K562 (cell line): ENCODE results near the gene RORB.

ENCODE experiments used
- ATF3 ChIP-seq, 2 experiments: fragments of 450-650 bp in 1 of 2; sonication (generic) in 1 of 2; formaldehyde crosslinking in 1 of 2; IDR thresholded peaks in 1 of 2; conservative IDR thresholded peaks in 1 of 2; 2 replicates each; pipeline versions ENCODE4 v1.6.1 to v1.8.1; 2016 to 2023; ENCODE audit warnings: mild to moderate bottlenecking in 2 of 2, moderate library complexity in 2 of 2, inconsistent platforms in 1 of 2, missing genetic modification reagents in 1 of 2
- CBX1 ChIP-seq: sonication (generic); IDR thresholded peaks from 2 replicates; pipeline ENCODE4 v1.6.1; 2016; ENCODE audit warnings: antibody characterized with exemption, low read depth, mild to moderate bottlenecking
- CTBP1 ChIP-seq: fragments of 450-650 bp; IDR thresholded peaks from 2 replicates; pipeline ENCODE4 v1.6.1; 2016; ENCODE audit warnings: borderline replicate concordance
- CTCF ChIP-seq, 3 experiments: IDR thresholded peaks in 2 of 3; conservative IDR thresholded peaks in 1 of 3; 2 replicates each; pipeline ENCODE4 v1.5.1; 2011 to 2012; ENCODE audit warnings: low read length in 3 of 3, mild to moderate bottlenecking in 3 of 3, control low read depth in 2 of 3, improper control_type of control experiment in 1 of 3, inconsistent platforms in 1 of 3, low read depth in 1 of 3, mixed read lengths in 1 of 3, moderate library complexity in 1 of 3; ENCODE audit not compliant: insufficient read depth in 2 of 3
- CTCFL ChIP-seq: IDR thresholded peaks from 2 replicates; pipeline ENCODE4 v1.6.1; 2011; ENCODE audit warnings: borderline replicate concordance, low read depth, mild to moderate bottlenecking, moderate library complexity, low read length; ENCODE audit not compliant: insufficient read depth, poor library complexity, severe bottlenecking
- LCOR ChIP-seq: sonication (generic); formaldehyde crosslinking; IDR thresholded peaks from 2 replicates; pipeline ENCODE4 v1.8.0; 2022; ENCODE audit warnings: mild to moderate bottlenecking, missing genetic modification reagents
- MEF2A ChIP-seq: IDR thresholded peaks from 2 replicates; pipeline ENCODE4 v1.6.1; 2011; ENCODE audit warnings: low read depth, mild to moderate bottlenecking, low read length, moderate library complexity; ENCODE audit not compliant: control insufficient read depth
- POLR2A ChIP-seq: fragments of 450-650 bp; conservative IDR thresholded peaks from 2 replicates; pipeline ENCODE4 v1.6.1; 2016
- THRA ChIP-seq: fragments of 450-650 bp; IDR thresholded peaks from 2 replicates; pipeline ENCODE4 v1.6.1; 2017; ENCODE audit warnings: mild to moderate bottlenecking, moderate library complexity

GRCh38 chr9:74478606-74479005 is 18.5 kb upstream of the RORB start:
- no peak for TF ChIP-seq CTCF (IDR thresholded peaks at IDR 0.05 in 2 of 3, conservative IDR thresholded peaks at IDR 0.05 in 1 of 3; ENCODE audit: insufficient read depth in 2 of 3, low read depth in 1 of 3, low read length in 3 of 3)
- TF ChIP-seq POLR2A: no peak
- no peak for TF ChIP-seq CTCFL
- TF ChIP-seq THRA: no peak
- TF ChIP-seq ATF3 (IDR thresholded peaks at IDR 0.05): no peak
- TF ChIP-seq ATF3 (CRISPR knock-in tag; conservative IDR thresholded peaks at IDR 0.05): no peak
- no peak for TF ChIP-seq CTBP1
- TF ChIP-seq LCOR (CRISPR knock-in tag): no peak
- TF ChIP-seq CBX1: no peak
- TF ChIP-seq MEF2A: no peak
